Naive thymus-derived CD4-positive, alpha-beta T cell (primary cell): ENCODE data around the gene FRMD4A. TPM values are rescaled to one million over a fixed set of nuclear protein-coding genes. Genes with fewer than 3 reads are reported as not detected.

Experiments used
- ATAC-seq: fragments of 150-1000 bp; cut with Tn5 transposase; 2 replicates; pipeline ENCODE4 v1.10.0; 2021; ENCODE audit warnings: mild to moderate bottlenecking, moderate library complexity
- CTCF ChIA-PET: fragments of 350-600 bp; sonication (Branson Sonifier 250); formaldehyde crosslinking; loops from one replicate; lab custom pipeline; 2021; ENCODE audit warnings: antibody characterized with exemption; lab: Charles Lee
- POLR2A ChIA-PET: fragments of 350-600 bp; sonication (Branson Sonifier 250); formaldehyde crosslinking; loops from one replicate; lab custom pipeline; 2021; ENCODE audit warnings: antibody characterized with exemption, inconsistent platforms; lab: Charles Lee
- DNase-seq, 9 donors: peaks; one replicate each; pipeline versions ENCODE4 v3.0.0 to v3.0.0-alpha.2; 2020 to 2022; ENCODE audit warnings: mixed read lengths in 1 of 9
- H3K27ac ChIP-seq: one replicate; pipeline ENCODE4 v1.7.0; 2013; ENCODE audit warnings: mild to moderate bottlenecking, low read depth, low read length, moderate library complexity
- H3K27me3 ChIP-seq, 2 donors: one replicate each; pipeline ENCODE4 v1.7.0; 2013; ENCODE audit warnings: low read length in 2 of 2, mild to moderate bottlenecking in 2 of 2, moderate library complexity in 2 of 2; ENCODE audit not compliant: control insufficient read depth in 2 of 2, insufficient read depth in 2 of 2
- H3K36me3 ChIP-seq, 3 experiments: 1 replicate in 2 of 3; 2 replicates in 1 of 3; pipeline ENCODE4 v1.7.0; 2013; ENCODE audit warnings: low read length in 3 of 3, mild to moderate bottlenecking in 3 of 3, moderate library complexity in 1 of 3; ENCODE audit not compliant: insufficient read depth in 3 of 3, control insufficient read depth in 2 of 3
- H3K4me1 ChIP-seq, 2 donors: one replicate each; pipeline ENCODE4 v1.7.0; 2013; ENCODE audit warnings: low read length in 2 of 2, mild to moderate bottlenecking in 2 of 2, moderate library complexity in 1 of 2; ENCODE audit not compliant: control insufficient read depth in 2 of 2, insufficient read depth in 2 of 2
- H3K4me3 ChIP-seq: 2 replicates; pipeline ENCODE4 v1.7.0; 2013; ENCODE audit warnings: mild to moderate bottlenecking, low read length
- H3K9me3 ChIP-seq, 3 experiments: 1 replicate in 2 of 3; 2 replicates in 1 of 3; pipeline ENCODE4 v1.7.0; 2013; ENCODE audit warnings: low read length in 3 of 3; ENCODE audit not compliant: control insufficient read depth in 2 of 3
- H3K27ac Mint-ChIP-seq, 9 donors: one replicate each; pipeline ENCODE4 v1.8.0; 2020 to 2022; ENCODE audit warnings: mixed read lengths in 9 of 9, mild to moderate bottlenecking in 8 of 9, moderate library complexity in 5 of 9, inconsistent platforms in 2 of 9
- H3K27me3 Mint-ChIP-seq, 5 donors: one replicate each; pipeline ENCODE4 v1.8.0; 2021 to 2022; ENCODE audit warnings: mixed read lengths in 5 of 5, mild to moderate bottlenecking in 1 of 5
- H3K36me3 Mint-ChIP-seq, 5 donors: one replicate each; pipeline ENCODE4 v1.8.0; 2020 to 2022; ENCODE audit warnings: mixed read lengths in 5 of 5, mild to moderate bottlenecking in 3 of 5, inconsistent platforms in 1 of 5
- H3K4me1 Mint-ChIP-seq, 7 donors: one replicate each; pipeline ENCODE4 v1.8.0; 2020 to 2022; ENCODE audit warnings: mixed read lengths in 7 of 7, mild to moderate bottlenecking in 3 of 7, inconsistent platforms in 1 of 7
- H3K4me3 Mint-ChIP-seq, 10 donors: one replicate each; pipeline ENCODE4 v1.8.0; 2020 to 2022; ENCODE audit warnings: mild to moderate bottlenecking in 10 of 10, mixed read lengths in 10 of 10, moderate library complexity in 6 of 10, inconsistent platforms in 2 of 10
- H3K9me3 Mint-ChIP-seq, 11 donors: one replicate each; pipeline ENCODE4 v1.8.0; 2020 to 2022; ENCODE audit warnings: mixed read lengths in 11 of 11, mild to moderate bottlenecking in 4 of 11, inconsistent platforms in 1 of 11, moderate library complexity in 1 of 11
- intact Hi-C, 2 donors: fragments of 100-400 bp; cut with micrococcal nuclease; formaldehyde crosslinking; loops; one replicate each; pipeline ENCODE4 v1.15.1; 2023
- polyA plus RNA-seq, 2 donors: library from polyadenylated mRNA; unstranded; fragments of 300-500 nt; fragmentation: Illumina TruSeq; gene quantifications; one replicate each; pipeline ENCODE4 v1.2.3, GENCODE V29; 2021
- total RNA-seq, 6 experiments: library from RNA in 5 of 6; stranded (reverse) in 5 of 6; gene quantifications; 1 replicate in 5 of 6; 2 replicates in 1 of 6; pipeline ENCODE4 v1.2.3 and lab custom pipeline; 2021 to 2026

The FRMD4A gene
- total and polyA plus RNA-seq, 7 experiments from 2014 or later = 0.10 to 3.1 (median 0.62) TPM

- ChIA-PET POLR2A (no interaction called here), CTCF (no interaction called here)
- intact Hi-C loops = no loop called here
- Histone ChIP-seq H3K36me3 (no peaks in the 10 kb centered on the region), H3K27me3 (no peaks in the 10 kb centered on the region), H3K9me3 (no peaks in the 10 kb centered on the region), H3K4me1 (peaks cover 0 to 3% of the 10 kb centered on the region in 2 donors), H3K4me3 (no peak overlapping the region), H3K27ac (no peak overlapping the region)
- H3K27me3 Mint-ChIP-seq = no peaks in the 10 kb centered on the region
- DNase-seq (no peak), ATAC-seq (no peak)
- peaks cover 0 to 1% (median 0%) of the 10 kb centered on the region in 11 donors for H3K9me3 Mint-ChIP-seq
- peaks cover 0 to 35% (median 24%) of the 10 kb centered on the region in 7 donors for H3K4me1 Mint-ChIP-seq
- no peak overlapping the region for H3K27ac Mint-ChIP-seq
- H3K36me3 Mint-ChIP-seq = no peaks in the 10 kb centered on the region
- no peak overlapping the region for H3K4me3 Mint-ChIP-seq
These were observed 339.8 kb downstream of the FRMD4A start for GRCh38 chr10:13990946-13991345.

GRCh38 chr10:13990392-13990805, 340.3 kb downstream of the FRMD4A start:
- no peaks in the 10 kb centered on the region for H3K27me3 Mint-ChIP-seq
- H3K36me3 ChIP-seq = no peaks in the 10 kb centered on the region
- H3K9me3 Mint-ChIP-seq = peaks cover 0 to 1% (median 0%) of the 10 kb centered on the region in 11 donors
- H3K27me3 ChIP-seq = no peaks in the 10 kb centered on the region
- H3K4me3 Mint-ChIP-seq = no peak overlapping the region
- no peak overlapping the region for H3K27ac ChIP-seq
- POLR2A ChIA-PET = no interaction called here
- H3K4me1 Mint-ChIP-seq = peaks cover 0 to 35% (median 24%) of the 10 kb centered on the region in 7 donors
- no peak for ATAC-seq
- CTCF ChIA-PET = no interaction called here
- intact Hi-C loops = no loop called here
- no peaks in the 10 kb centered on the region for H3K36me3 Mint-ChIP-seq
- no peaks in the 10 kb centered on the region for H3K9me3 ChIP-seq
- no peak overlapping the region for H3K27ac Mint-ChIP-seq
- DNase-seq = no peak
- no peak overlapping the region for H3K4me3 ChIP-seq
- peaks cover 0 to 3% of the 10 kb centered on the region in 2 donors for H3K4me1 ChIP-seq

DNA sequence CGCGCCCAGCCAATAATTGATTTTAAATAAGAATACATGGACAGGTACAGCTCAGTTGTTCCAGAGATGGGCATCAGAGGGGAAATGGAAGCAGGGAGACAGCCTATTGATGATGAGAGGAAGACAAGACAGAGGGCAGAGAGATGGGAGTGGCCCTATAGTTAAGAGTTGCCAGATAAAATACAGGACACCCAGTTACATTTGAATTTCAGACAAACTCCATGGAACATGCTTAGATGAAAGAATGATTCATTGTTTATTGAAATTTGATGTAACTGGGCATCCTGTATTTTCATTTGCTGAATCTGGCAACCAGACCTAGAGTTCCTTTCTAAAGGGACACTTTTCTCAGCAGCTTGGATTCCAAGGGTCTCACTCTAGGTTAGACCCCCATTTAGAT, 341.1 kb downstream of the FRMD4A start:
- Mint-ChIP-seq H3K4me3 (no peak overlapping the region), H3K27ac (peak overlapping the region in 1 of 9 donors; percentile 8), H3K36me3 (no peaks in the 10 kb centered on the region), H3K27me3 (no peaks in the 10 kb centered on the region), H3K4me1 (peaks cover 0 to 29% (median 17%) of the 10 kb centered on the region in 7 donors), H3K9me3 (peaks cover 0 to 1% (median 0%) of the 10 kb centered on the region in 11 donors)
- no peaks in the 10 kb centered on the region for H3K36me3 ChIP-seq
- ChIA-PET CTCF (no interaction called here), POLR2A (no interaction called here)
- no peaks in the 10 kb centered on the region for H3K27me3 ChIP-seq
- H3K9me3 ChIP-seq = no peaks in the 10 kb centered on the region
- no peak overlapping the region for H3K4me3 ChIP-seq
- intact Hi-C loops = no loop called here
- H3K4me1 ChIP-seq = peaks cover 0 to 3% of the 10 kb centered on the region in 2 donors
- no peak for DNase-seq
- ATAC-seq = no peak
- no peak overlapping the region for H3K27ac ChIP-seq

- Mint-ChIP-seq H3K4me1 (peaks cover 0 to 15% (median 4%) of the 10 kb centered on the region in 7 donors), H3K27ac (peak overlapping the region in 1 of 9 donors; percentile 38), H3K4me3 (no peak overlapping the region), H3K9me3 (peaks cover 0 to 3% (median 0%) of the 10 kb centered on the region in 11 donors), H3K27me3 (no peaks in the 10 kb centered on the region), H3K36me3 (no peaks in the 10 kb centered on the region)
- CTCF ChIA-PET = no interaction called here
- Histone ChIP-seq H3K36me3 (no peaks in the 10 kb centered on the region), H3K4me3 (no peak overlapping the region), H3K27ac (no peak overlapping the region), H3K4me1 (no peaks in the 10 kb centered on the region), H3K27me3 (no peaks in the 10 kb centered on the region), H3K9me3 (no peaks in the 10 kb centered on the region)
- no peak for DNase-seq
- POLR2A ChIA-PET = no interaction called here
- no peak for ATAC-seq
- intact Hi-C loops = no loop called here
These were observed 343.3 kb downstream of the FRMD4A start for GRCh38 chr10:13987446-13987845.

GRCh38 chr10:13984647-13985155, 346.0 kb downstream of the FRMD4A start:
- DNase-seq (no peak), ATAC-seq (no peak)
- Mint-ChIP-seq H3K27ac (peak overlapping the region in 1 of 9 donors; percentile 3), H3K27me3 (no peaks in the 10 kb centered on the region), H3K9me3 (peaks cover 0 to 1% (median 0%) of the 10 kb centered on the region in 11 donors), H3K4me1 (peaks cover 0 to 12% (median 4%) of the 10 kb centered on the region in 7 donors), H3K36me3 (no peaks in the 10 kb centered on the region), H3K4me3 (no peak overlapping the region)
- no peaks in the 10 kb centered on the region for H3K27me3 ChIP-seq
- no peak overlapping the region for H3K27ac ChIP-seq
- CTCF ChIA-PET = no interaction called here
- H3K4me3 ChIP-seq = no peak overlapping the region
- POLR2A ChIA-PET = no interaction called here
- H3K9me3 ChIP-seq = no peaks in the 10 kb centered on the region
- no peaks in the 10 kb centered on the region for H3K36me3 ChIP-seq
- intact Hi-C loops = no loop called here
- no peaks in the 10 kb centered on the region for H3K4me1 ChIP-seq

DNA sequence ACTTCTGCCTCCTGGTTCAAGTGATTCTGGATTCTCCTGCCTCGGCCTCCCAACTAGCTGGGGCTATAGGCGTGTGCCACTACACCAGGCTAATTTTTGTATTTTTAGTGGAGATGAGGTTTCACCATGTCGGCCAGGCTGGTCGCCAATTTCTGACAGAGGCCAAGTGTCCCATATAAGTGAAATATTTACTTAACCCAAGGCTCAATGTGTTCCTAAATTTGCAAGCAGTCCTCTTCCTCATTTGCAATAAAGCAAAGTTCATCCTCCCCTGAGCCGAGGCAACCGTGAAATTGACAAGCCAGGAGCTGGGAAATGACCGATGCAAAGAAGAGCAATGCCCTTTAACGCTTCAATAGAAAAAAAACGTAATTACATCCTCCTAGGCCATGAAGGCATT, 347.7 kb downstream of the FRMD4A start:
- Histone ChIP-seq H3K4me1 (no peaks in the 10 kb centered on the region), H3K4me3 (no peak overlapping the region), H3K27ac (no peak overlapping the region), H3K36me3 (no peaks in the 10 kb centered on the region), H3K27me3 (no peaks in the 10 kb centered on the region), H3K9me3 (no peaks in the 10 kb centered on the region)
- H3K4me3 Mint-ChIP-seq = no peak overlapping the region
- H3K27ac Mint-ChIP-seq = peak overlapping the region in 1 of 9 donors; percentile 14
- CTCF ChIA-PET = no interaction called here
- H3K36me3 Mint-ChIP-seq = no peaks in the 10 kb centered on the region
- no peaks in the 10 kb centered on the region for H3K27me3 Mint-ChIP-seq
- no peak for DNase-seq
- no peak for ATAC-seq
- peaks cover 0 to 1% (median 0%) of the 10 kb centered on the region in 11 donors for H3K9me3 Mint-ChIP-seq
- intact Hi-C loops = no loop called here
- POLR2A ChIA-PET = no interaction called here
- peaks cover 0 to 9% (median 3%) of the 10 kb centered on the region in 7 donors for H3K4me1 Mint-ChIP-seq

- no peaks in the 10 kb centered on the region for H3K36me3 Mint-ChIP-seq
- H3K4me1 Mint-ChIP-seq = no peaks in the 10 kb centered on the region
- H3K27me3 Mint-ChIP-seq = no peaks in the 10 kb centered on the region
- intact Hi-C loops = no loop called here
- ATAC-seq (no peak), DNase-seq (no peak)
- no peak overlapping the region for H3K27ac Mint-ChIP-seq
- Histone ChIP-seq H3K9me3 (no peaks in the 10 kb centered on the region), H3K4me1 (no peaks in the 10 kb centered on the region), H3K27me3 (no peaks in the 10 kb centered on the region), H3K4me3 (no peak overlapping the region), H3K36me3 (no peaks in the 10 kb centered on the region), H3K27ac (no peak overlapping the region)
- POLR2A ChIA-PET = no interaction called here
- H3K4me3 Mint-ChIP-seq = no peak overlapping the region
- no peaks in the 10 kb centered on the region for H3K9me3 Mint-ChIP-seq
- CTCF ChIA-PET = no interaction called here
These were observed 352.1 kb downstream of the FRMD4A start for GRCh38 chr10:13978533-13979115.
